Motor neuron (in vitro differentiated cells): ENCODE results near the gene TBCE. TPM values are rescaled to one million over a fixed set of nuclear protein-coding genes. Genes with fewer than 3 reads are reported as not detected.

ENCODE experiments used
- ATAC-seq, 8 experiments: fragments of 200-7000 bp; cut with Tn5 transposase; replicated peaks in 6 of 8; 2 replicates each; pipeline ENCODE4 v1.8.0; 2021; ENCODE audit warnings: mild to moderate bottlenecking in 8 of 8, moderate library complexity in 8 of 8
- H3K27ac ChIP-seq, 2 donors: fragments of 250-450 bp; sonication (Bioruptor Pico); 2 replicates each; pipeline ENCODE4 v1.9.0; 2021; ENCODE audit warnings: antibody characterized with exemption in 2 of 2, mild to moderate bottlenecking in 2 of 2, moderate library complexity in 1 of 2
- H3K4me1 ChIP-seq, 2 donors: fragments of 250-450 bp; sonication (Bioruptor Pico); replicated peaks in 1 of 2; 2 replicates each; pipeline ENCODE4 v1.6.1; 2021; ENCODE audit warnings: antibody characterized with exemption in 2 of 2, mild to moderate bottlenecking in 2 of 2, moderate library complexity in 1 of 2
- H3K4me3 ChIP-seq, 5 donors: fragments of 250-450 bp; sonication (Bioruptor Pico); 2 replicates each; pipeline ENCODE4 v1.9.0; 2021; ENCODE audit warnings: antibody characterized with exemption in 5 of 5, mild to moderate bottlenecking in 5 of 5, moderate library complexity in 4 of 5
- WGBS, 10 experiments: fragments of 450-650 bp; shearing (Covaris generic); methylation state at CpG; one replicate each; pipeline ENCODE4 v1.0.0; 2022; 5-methylcytosine and 5-hydroxymethylcytosine counted together
- in situ Hi-C, 9 experiments: fragments of 400-800 bp; cut with MboI; loops; one replicate each; pipeline ENCODE4 v1.15.0; 2021; ENCODE audit warnings: low sequenced_read_pairs in 9 of 9, low pct_unique_long_range_greater_than_20kb in 2 of 9; ENCODE audit not compliant: unreplicated experiment in 9 of 9
- total RNA-seq, 8 experiments: library from RNA; unstranded; fragments of 300-600 nt; gene quantifications; 2 replicates each; pipeline versions ENCODE4 v1.2.3 to v1.2.4, GENCODE V29; 2022

TBCE gene
- total RNA-seq, 8 experiments from 2014 or later, result 22.8 to 54.1 (median 33.8) TPM

DNA sequence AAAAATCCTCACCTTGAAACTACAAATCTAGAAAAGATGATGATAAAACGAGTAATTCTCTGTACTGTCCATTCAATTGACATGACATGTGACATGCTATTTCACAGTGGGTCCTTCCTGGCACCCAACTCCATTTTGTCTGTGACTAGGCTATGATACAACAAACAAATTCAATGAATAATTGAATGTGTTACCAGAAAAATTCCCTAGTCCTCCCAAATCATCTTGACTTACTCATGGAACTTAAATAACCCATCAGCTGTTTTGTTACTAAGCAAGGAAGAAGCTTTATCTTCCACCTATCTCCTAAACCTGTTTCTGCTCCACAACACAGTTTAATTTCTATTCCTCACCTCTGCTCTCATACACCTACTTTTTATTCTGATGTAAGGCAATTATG lies 106.6 kb downstream of the TBCE start:
- in situ Hi-C loops, result no loop called here
- Histone ChIP-seq H3K4me3 (no peak overlapping the region), H3K27ac (no peak overlapping the region), H3K4me1 (no peaks in the 10 kb centered on the region)
- 17 to 100% (median 87%) methylated on average over 1 of the region's 1 CpG; no CpG with 5 or more reads in 1 of the 10 experiments for WGBS, 10 experiments
- no peak for ATAC-seq

- no peak overlapping the region for H3K27ac ChIP-seq
- ATAC-seq, result no peak
- 89 to 100% (median 98%) methylated on average over 1 to 5 of the region's 5 CpGs for WGBS, 10 experiments
- no peak overlapping the region for H3K4me3 ChIP-seq
- H3K4me1 ChIP-seq, result no peaks in the 10 kb centered on the region
- in situ Hi-C loops, result no loop called here
Measured at GRCh38 chr1:235483090-235483489, 115.9 kb downstream of the TBCE start.

GRCh38 chr1:235485558-235485957 lies 118.3 kb downstream of the TBCE start:
- no peak overlapping the region for H3K4me3 ChIP-seq
- WGBS, 10 experiments, result 80 to 100% (median 90%) methylated on average over 2 of the region's 2 CpGs; no CpG with 5 or more reads in 5 of the 10 experiments
- H3K4me1 ChIP-seq, result no peaks in the 10 kb centered on the region
- in situ Hi-C loops, result no loop called here
- no peak for ATAC-seq
- no peak overlapping the region for H3K27ac ChIP-seq

DNA sequence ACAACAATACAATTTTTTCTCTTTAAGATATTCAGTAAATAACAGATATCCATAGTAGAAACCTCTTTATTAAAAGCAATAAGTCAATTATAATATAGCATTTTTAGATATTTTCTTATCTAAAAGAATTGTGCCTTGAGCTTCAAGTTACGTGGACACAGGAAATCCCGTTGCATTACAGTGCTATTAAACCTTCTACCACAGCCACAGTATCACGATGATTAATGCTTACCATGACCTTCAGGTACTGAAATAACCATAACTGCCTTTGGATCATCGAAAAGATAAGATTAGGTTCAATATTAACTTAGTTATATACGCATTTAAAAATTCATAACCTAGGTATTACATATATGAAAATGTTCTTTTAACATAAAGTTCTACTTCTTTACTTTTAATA lies 119.1 kb downstream of the TBCE start:
- no peak overlapping the region for H3K27ac ChIP-seq
- in situ Hi-C loops, result no loop called here
- WGBS, 10 experiments, result 57 to 100% (median 77%) methylated on average over 2 to 5 of the region's 5 CpGs; no CpG with 5 or more reads in 1 of the 10 experiments
- ATAC-seq, result no peak
- no peaks in the 10 kb centered on the region for H3K4me1 ChIP-seq
- H3K4me3 ChIP-seq, result no peak overlapping the region

GRCh38 chr1:235491644-235492043 lies 124.4 kb downstream of the TBCE start:
- 77 to 100% (median 92%) methylated on average over 2 to 3 of the region's 3 CpGs; no CpG with 5 or more reads in 1 of the 10 experiments for WGBS, 10 experiments
- Histone ChIP-seq H3K27ac (no peak overlapping the region), H3K4me3 (no peak overlapping the region), H3K4me1 (no peaks in the 10 kb centered on the region)
- ATAC-seq, result no peak
- in situ Hi-C loops, result no loop called here

GRCh38 chr1:235494531-235494930 lies 127.3 kb downstream of the TBCE start:
- 91 to 100% (median 97%) methylated on average over 1 to 9 of the region's 9 CpGs; no CpG with 5 or more reads in 1 of the 10 experiments for WGBS, 10 experiments
- no peak for ATAC-seq
- Histone ChIP-seq H3K4me3 (no peak overlapping the region), H3K4me1 (no peaks in the 10 kb centered on the region), H3K27ac (no peak overlapping the region)
- in situ Hi-C loops, result no loop called here

DNA sequence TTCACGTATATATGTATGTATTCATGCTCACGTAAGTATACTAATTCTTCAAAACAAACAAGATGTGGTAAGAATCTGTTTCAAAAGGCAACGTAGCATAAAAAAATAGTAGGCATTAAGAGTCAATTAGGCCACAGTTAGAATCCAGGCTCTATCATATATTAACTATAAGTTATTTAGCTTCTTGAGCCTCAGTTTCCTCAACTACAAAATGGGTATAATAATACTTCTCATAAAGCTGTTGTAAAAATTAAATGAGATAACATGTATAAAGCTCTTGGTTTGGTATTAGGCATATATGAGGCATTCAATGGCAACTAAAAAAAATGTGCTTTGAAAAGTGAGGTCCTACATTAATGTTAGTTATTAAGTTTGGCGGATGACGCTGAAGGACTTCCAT lies 127.8 kb downstream of the TBCE start:
- WGBS, 10 experiments, result 92 to 98% (median 95%) methylated on average over 5 of the region's 5 CpGs; no CpG with 5 or more reads in 1 of the 10 experiments
- no peak for ATAC-seq
- in situ Hi-C loops, result no loop called here

GRCh38 chr1:235495551-235495950 lies 128.3 kb downstream of the TBCE start:
- no peaks in the 10 kb centered on the region for H3K4me1 ChIP-seq
- in situ Hi-C loops, result no loop called here
- H3K4me3 ChIP-seq, result no peak overlapping the region
- 68 to 100% (median 93%) methylated on average over 1 to 2 of the region's 2 CpGs for WGBS, 10 experiments
- no peak overlapping the region for H3K27ac ChIP-seq
- ATAC-seq, result no peak

More for the DNA sequence above, 127.8 kb downstream of the TBCE start:
- Histone ChIP-seq H3K4me3 (no peak overlapping the region), H3K4me1 (no peaks in the 10 kb centered on the region), H3K27ac (no peak overlapping the region)

DNA sequence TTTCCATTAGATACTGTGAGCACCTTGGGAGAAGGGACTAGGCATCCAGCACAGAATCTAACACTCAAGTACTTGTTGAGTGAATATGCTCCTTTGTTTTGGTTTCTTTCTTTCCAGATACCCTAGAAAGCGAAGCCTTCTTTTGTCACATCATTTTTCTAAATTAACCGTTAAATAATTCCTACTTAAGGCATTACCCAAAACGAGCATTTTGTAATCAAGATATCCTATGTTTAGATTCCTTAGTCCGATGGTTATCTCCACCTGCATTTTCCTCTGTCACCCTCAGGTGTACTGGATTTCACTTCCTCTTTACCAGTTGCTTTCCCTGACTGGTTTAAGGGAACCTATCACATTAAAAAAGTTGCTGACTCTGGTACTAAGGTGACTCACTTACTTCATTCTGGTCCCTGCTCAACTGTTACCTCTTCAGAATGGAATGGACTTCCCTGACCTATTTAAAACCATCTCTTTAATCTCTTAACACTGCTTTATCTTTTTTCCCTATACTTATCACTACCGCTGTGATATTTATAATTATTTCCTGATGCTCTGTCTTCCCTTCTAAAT lies 133.8 kb downstream of the TBCE start:
- ATAC-seq, result no peak
- no peak overlapping the region for H3K27ac ChIP-seq
- H3K4me3 ChIP-seq, result no peak overlapping the region
- H3K4me1 ChIP-seq, result peaks cover 0 to 9% of the 10 kb centered on the region in 2 donors
- WGBS, 10 experiments, result 80 to 100% (median 95%) methylated on average over 2 to 5 of the region's 5 CpGs
- in situ Hi-C loops, result loop anchor here in 4 of 9 experiments (25.0 kb wide), 2 partner anchors 286 to 461 kb away; no protein-coding TSS in a partner anchor

Other genes with a start within 250 kb of the TBCE start
- 100 to 1,000 TPM; 110 to 371 (median 210) TPM for gene TOMM20, start 238.6 kb upstream of the TBCE start, total RNA-seq
- 100 to 1,000 TPM; 111 to 157 (median 137) TPM for gene RBM34, start 206.2 kb upstream of the TBCE start, total RNA-seq
- gene ARID4B, start 39.2 kb upstream of the TBCE start, total RNA-seq, result 10 to 100 TPM; 25.5 to 71.7 (median 53.6) TPM
- 10 to 100 TPM; 25.9 to 52.5 (median 47.1) TPM for gene GGPS1, start 38.9 kb upstream of the TBCE start, total RNA-seq
- 10 to 100 TPM in 6 of 8 experiments, 1 to 10 TPM in 2; 8.2 to 45.1 (median 18.5) TPM for gene B3GALNT2, start 137.0 kb downstream of the TBCE start, total RNA-seq